ENCODE data around the gene PALM3.

- no peak for TF ChIP-seq POLR2A (IDR thresholded peaks at IDR 0.05; ENCODE audit: low read depth, low read length)
- TF ChIP-seq CTCF (IDR thresholded peaks at IDR 0.05; ENCODE audit: extremely low read depth in 1 of 2, insufficient read depth in 1 of 2, low read depth in 1 of 2, low read length in 2 of 2): no peak
- no peak for TF ChIP-seq MAX (IDR thresholded peaks at IDR 0.05; ENCODE audit: insufficient read depth, insufficient read length)
- no peak for TF ChIP-seq MYC (IDR thresholded peaks at IDR 0.05; ENCODE audit: low read depth, low read length)
- TF ChIP-seq POLR2AphosphoS5 (IDR thresholded peaks at IDR 0.05; ENCODE audit: insufficient read depth, low read depth, low read length): no peak
- TF ChIP-seq EZH2 (IDR thresholded peaks at IDR 0.05; ENCODE audit: borderline replicate concordance, low read depth, low read length, severe bottlenecking): no peak
- TF ChIP-seq JUN (IDR thresholded peaks at IDR 0.05; ENCODE audit: borderline replicate concordance, insufficient read depth, insufficient read length, low read depth): no peak
- TF ChIP-seq GATA2 (IDR thresholded peaks at IDR 0.05; ENCODE audit: insufficient read depth, insufficient read length, low read depth, low read length): no peak
Measured at GRCh38 chr19:14022469-14022868, 39.4 kb downstream of the PALM3 start.

Measured in endothelial cell of umbilical vein (primary cell).